T47D (cell line): ENCODE results near the gene ZNF532.
"Not testable (repeated sequence)": the region's sequence is repeated elsewhere in the genome, so short reads cannot be mapped to it uniquely, and the experiment has no call there.

ENCODE experiments used
- DNase-seq, 2 experiments: peaks; one replicate each; pipeline versions ENCODE4 v3.0.0 to v3.0.0-alpha.2; 2011 to 2012; ENCODE audit warnings: low read depth in 1 of 2, low spot score in 1 of 2
- JUND ChIP-seq: IDR thresholded peaks from 2 replicates; pipeline ENCODE4 v1.6.1; 2012; ENCODE audit warnings: low read depth
- in situ Hi-C: cut with HindIII; loops from 2 replicates; pipeline ENCODE4 v1.10.0; 2016; ENCODE audit warnings: low sequenced_read_pairs, low pct_unique_long_range_greater_than_20kb

ZNF532 gene

DNA sequence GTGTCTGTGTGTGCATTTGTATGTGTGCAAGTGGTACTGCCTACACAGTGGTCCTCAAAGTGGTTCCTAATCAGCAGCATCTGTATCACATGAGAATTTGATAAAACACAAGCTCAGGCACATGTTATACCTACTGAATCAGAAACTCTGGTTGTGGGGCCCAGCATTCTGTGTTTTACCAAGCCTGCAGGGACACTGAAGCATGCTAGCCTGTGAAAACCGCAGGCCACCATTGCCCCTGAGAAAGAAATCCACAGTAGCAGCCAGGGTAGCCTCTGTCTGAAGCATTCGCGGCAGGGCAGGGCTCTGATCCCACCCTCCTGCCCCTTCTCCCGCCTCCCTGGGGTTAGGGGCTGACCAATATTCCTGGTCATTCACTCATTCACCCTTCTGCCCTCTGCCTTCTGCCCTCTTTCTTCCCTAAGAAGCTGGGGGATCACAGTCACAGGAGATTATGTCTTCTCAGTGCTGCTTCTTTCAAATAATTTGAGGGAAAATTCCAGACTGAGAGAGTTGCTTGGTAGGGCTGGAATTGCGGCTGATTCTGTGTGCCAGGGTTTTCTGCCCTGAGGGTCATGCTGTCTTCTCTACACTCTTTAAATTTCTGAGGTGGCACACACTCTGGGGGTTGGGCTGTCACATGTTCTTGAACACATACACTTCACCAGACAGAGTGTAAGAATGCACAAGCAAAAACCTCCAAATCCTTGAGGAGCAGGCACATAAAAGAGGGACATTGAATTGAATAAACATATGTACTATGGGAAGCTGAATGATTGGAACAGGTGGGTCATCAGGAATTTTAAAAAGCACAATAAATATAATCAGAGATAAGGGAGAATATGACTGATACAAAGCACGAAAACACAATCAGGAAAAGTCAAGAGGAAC, 148.4 kb downstream of the ZNF532 start:
- DNase-seq = peak in 1 of 2 experiments; percentile 94
- no peak for TF ChIP-seq JUND
- in situ Hi-C loops = no loop called here

DNA sequence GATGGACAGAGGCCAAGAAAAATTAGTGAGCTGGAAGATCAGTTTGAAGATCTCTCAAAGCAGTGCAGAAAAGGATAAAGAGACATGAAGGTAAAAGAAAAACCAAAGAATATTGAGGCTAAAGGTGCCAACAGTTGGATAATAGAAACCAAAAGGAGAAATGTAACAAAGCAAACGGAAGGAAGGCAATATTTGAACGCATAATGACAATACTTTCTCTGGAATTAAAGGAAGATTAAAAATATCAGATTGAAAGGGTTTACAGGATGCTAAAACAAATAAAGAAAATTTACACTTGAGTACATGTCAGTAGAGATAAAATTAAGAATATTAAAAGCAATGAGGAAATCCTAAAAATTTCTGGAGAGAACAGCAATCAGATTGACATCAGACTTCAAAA, 149.1 kb downstream of the ZNF532 start:
- in situ Hi-C loops = no loop called here
- TF ChIP-seq JUND = peak; percentile 88
- peak in 1 of 2 experiments; percentile 78 for DNase-seq

DNA sequence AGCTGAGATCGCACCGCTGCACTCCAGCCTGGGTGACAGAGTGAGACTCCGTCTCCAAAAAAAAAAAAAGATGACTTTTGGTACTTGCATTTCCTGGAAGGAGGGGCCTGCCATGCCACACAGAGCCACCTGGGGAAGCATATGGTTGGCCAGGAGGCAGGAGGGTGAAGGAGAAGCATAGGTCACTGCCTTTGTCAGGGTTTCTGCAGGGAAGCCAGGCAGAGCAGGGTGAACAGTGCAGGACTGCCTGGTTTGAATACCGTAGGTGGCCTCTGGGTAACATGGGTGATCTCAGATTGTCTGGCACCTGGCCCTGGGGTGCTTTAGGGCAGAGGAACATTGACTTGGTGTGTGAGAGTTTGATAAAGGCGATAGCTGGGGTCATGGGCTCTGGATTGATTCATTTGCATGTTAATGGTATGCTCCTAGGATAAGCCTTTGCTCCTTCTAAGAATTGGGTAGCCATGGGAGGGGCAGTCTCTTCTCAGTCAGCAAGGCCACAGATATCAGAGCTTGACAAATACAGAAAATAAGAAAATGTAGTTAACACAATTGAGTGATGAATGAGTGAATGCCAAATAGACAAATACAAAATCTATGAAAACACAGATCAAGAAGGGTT, 151.0 kb downstream of the ZNF532 start:
- in situ Hi-C loops = no loop called here
- no peak for TF ChIP-seq JUND
- DNase-seq = no peak

DNA sequence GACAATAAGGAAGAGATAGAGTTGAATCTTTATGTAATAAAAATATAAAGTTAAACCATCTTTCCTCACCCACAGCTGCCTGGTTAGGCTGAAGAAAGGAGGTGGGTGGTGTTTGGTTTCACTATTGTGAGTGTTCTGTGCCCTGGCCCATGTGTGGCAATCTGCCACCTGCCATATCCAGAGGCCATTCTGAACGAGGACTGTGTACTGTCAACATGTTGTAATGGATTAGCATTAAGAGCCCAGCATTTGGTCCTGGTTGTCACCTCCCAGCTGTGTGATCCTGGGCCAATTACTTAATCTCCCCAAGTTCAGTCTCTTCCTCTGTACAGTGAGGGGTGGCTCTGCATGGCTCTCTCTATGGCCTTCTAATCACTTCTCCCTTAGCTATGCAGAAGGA, 156.8 kb downstream of the ZNF532 start:
- TF ChIP-seq JUND = no peak
- in situ Hi-C loops = no loop called here
- peak in 1 of 2 experiments; percentile 69 for DNase-seq

DNA sequence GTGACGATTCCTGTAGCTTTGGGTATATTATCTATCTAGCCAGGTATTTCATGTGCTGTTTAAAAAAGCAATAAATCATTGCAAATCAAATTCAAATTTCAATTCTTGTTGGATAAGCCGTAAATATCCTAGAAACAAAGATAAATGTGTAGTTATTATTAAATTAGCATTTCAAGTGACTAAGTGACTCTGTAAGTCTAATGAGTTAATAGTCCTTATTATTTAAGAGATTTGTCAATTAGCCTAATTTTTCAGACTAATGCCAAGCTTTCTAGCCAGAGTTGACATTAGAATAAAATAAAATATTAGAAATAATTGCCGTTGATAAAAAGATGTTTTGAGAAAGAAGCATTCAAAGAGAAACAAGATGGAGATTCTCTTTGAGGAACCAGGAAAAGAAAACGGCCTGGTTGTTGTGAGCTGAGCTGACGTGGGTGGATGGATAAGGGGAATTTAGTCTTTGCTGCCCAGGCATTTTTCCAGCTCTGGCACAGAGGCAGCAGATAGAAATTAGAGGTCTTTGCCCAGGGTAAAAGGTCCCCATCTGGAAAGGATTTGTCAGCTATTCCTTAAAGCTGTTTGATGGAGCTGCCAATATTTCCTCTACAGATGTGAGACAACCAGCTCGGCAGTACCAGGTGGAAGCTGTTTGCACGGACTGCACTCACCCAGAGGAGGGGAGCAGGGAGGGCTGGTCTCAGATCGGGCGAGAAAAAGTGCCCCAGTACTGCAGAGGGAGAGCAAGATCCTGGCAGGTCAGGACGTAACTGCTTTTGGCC, 157.7 kb downstream of the ZNF532 start:
- no peak for TF ChIP-seq JUND
- in situ Hi-C loops = no loop called here
- no peak for DNase-seq

DNA sequence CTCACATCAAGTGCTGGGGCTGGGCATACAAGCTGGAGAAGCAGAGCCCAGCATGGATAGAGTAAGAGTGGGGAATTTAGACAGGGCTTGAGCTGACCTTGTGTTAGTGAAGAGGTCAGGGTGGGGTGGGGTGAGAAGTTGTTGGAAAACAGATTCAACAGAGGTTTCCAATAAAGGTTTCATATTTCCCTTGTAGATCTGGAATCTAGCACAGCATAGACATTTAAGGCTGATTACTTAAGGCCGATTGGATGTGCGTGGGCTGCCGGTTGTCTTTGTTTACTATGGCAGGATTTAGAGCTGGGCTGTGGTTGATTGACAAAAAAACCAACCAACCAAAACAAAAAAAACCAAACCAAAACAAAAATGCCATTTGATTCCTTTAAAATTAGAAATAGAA, 160.2 kb downstream of the ZNF532 start:
- in situ Hi-C loops = no loop called here
- DNase-seq = peak in 1 of 2 experiments; percentile 78
- TF ChIP-seq JUND = no peak

DNA sequence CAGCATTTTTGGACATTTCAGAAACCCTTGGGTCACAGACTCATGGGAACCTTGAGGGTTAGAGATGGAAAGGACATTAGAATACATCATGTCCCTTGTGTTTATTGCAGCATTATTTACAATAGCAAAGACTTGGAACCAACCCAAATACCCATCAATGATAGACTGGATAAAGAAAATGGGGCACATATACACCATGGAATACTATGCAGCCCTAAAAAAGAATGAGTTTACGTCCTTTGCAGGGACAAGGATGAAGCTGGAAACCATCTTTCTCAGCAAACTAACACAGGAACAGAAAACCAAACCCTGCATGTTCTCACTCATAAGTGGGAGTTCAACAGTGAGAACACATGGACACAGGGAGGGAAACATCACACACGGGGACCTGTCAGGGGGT, 160.9 kb downstream of the ZNF532 start:
- in situ Hi-C loops, DNase-seq: not testable (repeated sequence)

DNA sequence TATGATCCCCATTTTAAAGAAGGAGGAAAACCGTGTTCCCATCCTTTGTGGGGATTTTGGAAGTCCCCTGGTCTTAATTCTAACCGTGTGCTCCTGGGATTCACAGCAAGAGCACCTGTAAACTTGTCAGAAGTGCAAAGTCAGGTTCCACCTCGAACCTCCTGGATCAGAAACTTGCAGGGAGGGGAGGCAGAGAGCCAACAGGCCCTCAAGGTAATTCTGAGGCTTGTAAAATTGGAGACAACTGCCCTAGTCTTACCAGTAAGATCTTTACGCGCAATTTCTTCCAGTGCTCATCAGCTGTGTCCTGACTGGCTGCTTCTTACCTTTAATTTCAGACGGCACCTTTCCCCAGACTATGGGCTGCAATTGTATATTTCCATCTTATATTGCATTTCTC, 161.7 kb downstream of the ZNF532 start:
- DNase-seq = peak in 1 of 2 experiments; percentile 90
- in situ Hi-C loops = no loop called here
- no peak for TF ChIP-seq JUND

DNA sequence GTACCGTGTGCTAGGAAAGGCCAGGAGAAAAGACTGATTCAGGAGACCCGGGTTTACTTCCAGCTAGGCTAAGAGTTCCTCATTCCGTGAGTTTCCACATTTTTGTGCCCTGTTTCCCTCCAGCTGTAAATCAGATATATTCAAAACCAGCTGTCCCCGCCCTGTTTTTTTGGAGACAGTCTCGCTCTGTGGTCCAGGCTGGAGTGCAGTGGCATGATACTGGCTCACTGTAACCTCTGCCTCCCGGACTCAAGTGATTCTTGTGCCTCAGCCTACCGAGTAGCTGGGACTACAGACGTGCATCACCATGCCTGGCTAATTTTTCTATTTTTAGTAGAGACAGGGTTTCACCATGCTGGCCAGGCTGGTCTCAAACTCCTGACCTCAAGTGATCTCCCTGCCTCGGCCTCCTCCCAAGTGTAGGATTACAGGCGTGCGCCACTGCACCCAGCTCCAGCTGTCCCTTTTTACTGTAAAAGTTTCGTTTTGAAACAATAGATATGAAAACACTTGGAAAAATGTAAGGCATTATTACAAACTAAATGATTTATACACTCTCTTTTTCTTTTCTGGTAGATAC, 162.2 kb downstream of the ZNF532 start:
- DNase-seq = peak in 1 of 2 experiments; percentile 54
- TF ChIP-seq JUND = no peak
- in situ Hi-C loops = no loop called here

DNA sequence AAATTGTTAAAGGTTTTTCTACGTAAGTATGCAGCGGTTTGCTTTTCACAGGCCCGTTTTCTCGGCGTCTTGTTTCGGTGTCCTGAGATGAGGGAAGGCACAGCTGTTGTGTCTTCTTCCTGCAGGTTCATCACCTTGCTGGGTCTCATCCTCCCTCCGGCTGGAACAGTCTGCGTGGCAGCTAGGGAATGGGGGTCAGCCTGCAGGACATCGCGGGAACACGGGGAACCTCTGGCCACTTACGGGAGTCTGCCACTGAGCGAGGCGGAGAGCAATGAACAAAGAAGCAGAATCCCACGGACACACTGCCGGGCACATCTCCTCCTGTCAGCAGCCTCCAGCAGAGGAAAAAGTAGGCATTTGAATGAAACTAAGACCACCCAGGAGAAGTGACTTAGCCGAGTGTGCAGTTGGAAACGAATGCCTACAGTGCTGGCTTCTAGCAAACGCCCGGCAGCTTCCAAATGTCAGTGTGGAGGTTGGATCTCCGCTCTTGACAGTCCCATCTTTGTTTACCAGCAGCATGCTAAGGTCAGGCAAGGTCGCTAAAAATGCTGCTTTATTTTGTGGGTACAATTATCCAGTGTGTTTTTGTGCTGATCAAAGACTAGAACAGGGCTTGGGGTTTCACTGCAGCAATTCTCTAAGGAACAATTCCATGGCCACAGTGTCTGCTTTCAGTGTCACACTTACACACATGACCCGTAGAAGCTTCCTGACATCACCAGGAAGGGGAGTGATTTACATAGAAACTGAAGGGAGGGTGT, 165.2 kb downstream of the ZNF532 start:
- TF ChIP-seq JUND = no peak
- no peak for DNase-seq
- in situ Hi-C loops = no loop called here

DNA sequence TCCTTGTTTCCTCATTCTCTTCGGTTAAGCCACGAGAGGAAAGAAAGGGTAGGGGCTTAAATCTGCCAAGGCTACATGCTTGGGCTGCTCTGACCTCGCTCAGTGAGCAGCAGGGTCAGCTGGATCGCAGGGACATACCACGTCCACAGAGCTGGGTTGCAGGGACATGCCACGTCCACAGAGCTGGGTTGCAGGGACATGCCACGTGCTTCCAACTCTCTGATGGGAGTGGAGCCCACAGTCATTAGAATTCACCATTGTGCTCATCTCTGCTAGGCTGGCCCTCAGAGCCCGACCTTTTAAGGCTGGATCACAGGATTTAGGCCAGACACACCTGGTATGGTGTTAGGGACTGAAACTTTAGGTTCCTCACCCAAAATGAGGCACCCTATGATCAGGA, 167.6 kb downstream of the ZNF532 start:
- DNase-seq = no peak
- no peak for TF ChIP-seq JUND
- in situ Hi-C loops = no loop called here

DNA sequence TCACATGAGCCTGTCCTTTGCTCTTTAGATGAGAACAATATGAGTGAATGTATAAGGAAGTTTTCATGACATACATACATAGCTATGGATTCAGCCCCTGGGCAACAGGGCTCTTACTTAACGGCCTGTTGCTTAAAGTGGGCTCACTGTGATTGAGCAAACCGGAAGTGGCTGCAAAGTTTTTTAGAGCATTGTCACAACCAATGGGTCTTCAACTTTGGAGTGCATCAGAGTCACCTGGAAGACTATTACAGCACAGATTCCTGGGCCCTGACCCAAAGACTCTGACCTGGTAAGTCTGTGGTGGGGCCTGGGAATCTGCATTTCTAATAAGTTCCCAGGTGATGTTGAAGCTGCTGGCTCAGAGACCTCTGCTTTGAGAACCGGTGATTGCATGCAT, 168.7 kb downstream of the ZNF532 start:
- DNase-seq = peak in 1 of 2 experiments; percentile 31
- in situ Hi-C loops = no loop called here
- no peak for TF ChIP-seq JUND
